HG03378 (cell line): Measurements from ENCODE around the gene BAD.
A peak's percentile ranks its signal among the peaks of the same experiment; 100 is the strongest.
"Not testable (repeated sequence)": the region's sequence is repeated elsewhere in the genome, so short reads cannot be mapped to it uniquely, and the experiment has no call there.

Experiments used
- ATAC-seq: cut with Tn5 transposase; IDR thresholded peaks from one replicate; pipeline ENCODE4 v1.9.1; 2021; ENCODE audit warnings: mild to moderate bottlenecking, moderate library complexity; ENCODE audit not compliant: unreplicated experiment

BAD gene

DNA sequence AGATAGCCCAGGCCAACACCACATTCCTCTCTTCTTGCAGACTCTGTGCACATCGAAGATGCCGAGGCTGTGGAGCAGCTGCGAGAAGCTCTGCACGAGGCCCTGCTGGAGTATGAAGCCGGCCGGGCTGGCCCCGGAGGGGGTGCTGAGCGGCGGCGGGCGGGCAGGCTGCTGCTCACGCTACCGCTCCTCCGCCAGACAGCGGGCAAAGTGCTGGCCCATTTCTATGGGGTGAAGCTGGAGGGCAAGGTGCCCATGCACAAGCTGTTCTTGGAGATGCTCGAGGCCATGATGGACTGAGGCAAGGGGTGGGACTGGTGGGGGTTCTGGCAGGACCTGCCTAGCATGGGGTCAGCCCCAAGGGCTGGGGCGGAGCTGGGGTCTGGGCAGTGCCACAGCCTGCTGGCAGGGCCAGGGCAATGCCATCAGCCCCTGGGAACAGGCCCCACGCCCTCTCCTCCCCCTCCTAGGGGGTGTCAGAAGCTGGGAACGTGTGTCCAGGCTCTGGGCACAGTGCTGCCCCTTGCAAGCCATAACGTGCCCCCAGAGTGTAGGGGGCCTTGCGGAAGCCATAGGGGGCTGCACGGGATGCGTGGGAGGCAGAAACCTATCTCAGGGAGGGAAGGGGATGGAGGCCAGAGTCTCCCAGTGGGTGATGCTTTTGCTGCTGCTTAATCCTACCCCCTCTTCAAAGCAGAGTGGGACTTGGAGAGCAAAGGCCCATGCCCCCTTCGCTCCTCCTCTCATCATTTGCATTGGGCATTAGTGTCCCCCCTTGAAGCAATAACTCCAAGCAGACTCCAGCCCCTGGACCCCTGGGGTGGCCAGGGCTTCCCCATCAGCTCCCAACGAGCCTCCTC, 31.4 kb upstream of the BAD start:
- ATAC-seq: not testable (repeated sequence)

- no peak for ATAC-seq
These were observed 30.5 kb upstream of the BAD start for GRCh38 chr11:64314805-64315561.

DNA sequence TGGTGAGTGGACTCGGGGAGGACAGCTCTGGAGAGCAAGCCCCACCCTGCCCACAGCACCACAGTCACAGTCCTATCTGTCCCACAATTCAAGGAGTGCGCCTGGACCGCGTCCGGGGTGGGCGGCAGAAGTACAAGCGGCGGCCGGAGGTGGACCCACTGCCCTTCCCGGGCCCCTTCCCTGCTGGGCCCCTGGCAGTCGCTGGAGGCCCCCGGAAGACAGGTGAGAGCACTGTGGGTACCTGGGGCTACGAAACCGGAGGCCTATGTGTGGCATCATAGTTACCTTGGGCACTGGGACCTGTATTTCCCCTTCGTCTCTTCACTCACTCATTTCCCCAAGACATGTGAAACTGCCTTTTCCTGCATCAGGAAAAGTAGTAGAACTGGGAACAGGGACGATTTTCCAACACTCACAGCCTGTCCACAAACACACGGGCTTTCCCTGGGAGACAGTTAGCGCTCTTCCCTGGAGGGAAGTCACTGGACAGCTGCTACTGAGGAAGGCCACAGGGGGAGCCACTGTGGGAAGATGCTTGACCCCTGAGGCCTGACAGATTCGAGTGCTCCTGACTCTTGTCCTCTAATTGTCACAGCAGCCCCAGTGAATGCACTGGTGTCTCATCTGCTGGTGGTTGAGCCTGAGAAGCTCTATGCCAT, 29.8 kb upstream of the BAD start:
- ATAC-seq: no peak

DNA sequence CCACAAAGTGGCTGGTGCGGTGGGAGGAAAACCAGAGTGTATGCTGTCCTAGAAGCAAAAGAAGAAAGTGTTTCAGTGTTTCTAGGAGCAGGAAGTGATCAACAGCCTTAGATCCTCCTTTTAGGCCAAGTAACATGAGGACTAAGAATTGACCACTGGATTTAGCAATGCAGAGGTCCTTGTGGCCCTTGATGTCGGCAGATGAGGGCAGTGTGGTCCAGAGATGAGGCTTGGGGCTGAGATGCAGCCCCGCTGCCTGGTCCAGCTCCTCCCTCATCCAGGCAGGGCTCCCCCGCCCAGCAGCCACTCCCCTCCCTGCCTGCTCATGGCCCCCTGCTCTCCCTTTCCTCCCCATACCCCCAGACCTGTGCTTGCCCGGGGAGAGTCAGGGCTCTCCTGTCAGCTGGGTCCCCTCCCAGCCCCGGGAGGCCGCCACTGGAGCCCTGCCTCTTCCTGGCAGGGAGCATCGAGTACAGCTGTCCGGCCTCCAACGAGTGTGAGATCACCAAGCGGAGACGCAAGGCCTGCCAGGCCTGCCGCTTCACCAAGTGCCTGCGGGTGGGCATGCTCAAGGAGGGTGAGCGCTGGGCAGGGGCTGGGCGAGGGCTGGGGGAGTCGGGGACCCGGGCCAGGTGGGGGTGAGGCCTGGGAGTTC, 29.2 kb upstream of the BAD start:
- ATAC-seq: no peak

DNA sequence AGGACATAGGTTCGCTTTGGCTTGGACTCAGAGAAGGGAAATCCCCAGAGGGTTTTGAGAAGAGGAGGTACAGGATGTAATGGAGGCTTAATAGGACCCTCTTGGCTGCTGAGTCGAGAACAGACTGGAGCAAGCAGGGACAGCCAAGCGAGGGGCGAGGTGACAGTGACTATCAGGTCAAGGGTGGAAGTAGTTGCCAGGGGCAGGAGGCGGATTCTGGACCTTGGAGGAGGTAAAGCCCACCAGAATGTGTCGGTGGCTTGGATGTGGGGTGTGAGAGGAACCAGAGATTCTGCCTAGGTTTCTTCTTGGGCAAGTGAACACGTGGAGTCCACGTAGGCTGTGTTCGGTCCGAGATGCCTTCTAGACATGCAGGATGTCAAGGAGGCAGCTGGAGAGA, 28.5 kb upstream of the BAD start:
- no peak for ATAC-seq

- not testable (repeated sequence) for ATAC-seq
These were observed 23.3 kb upstream of the BAD start for GRCh38 chr11:64307795-64308194.

GRCh38 chr11:64306876-64307622, 22.6 kb upstream of the BAD start:
- no peak for ATAC-seq

- ATAC-seq: no peak
These were observed 22.1 kb upstream of the BAD start for GRCh38 chr11:64306563-64306875.

- ATAC-seq: no peak
These were observed 21.5 kb upstream of the BAD start for GRCh38 chr11:64305691-64306562.

- peak; percentile 75 for ATAC-seq
These were observed 20.7 kb upstream of the BAD start, which contains the start of gene ESRRA for GRCh38 chr11:64305075-64305690. TSS of gene ESRRA (plus strand) at chr11:64305524. CDS start at chr11:64307180, 1,656 bp downstream.

DNA sequence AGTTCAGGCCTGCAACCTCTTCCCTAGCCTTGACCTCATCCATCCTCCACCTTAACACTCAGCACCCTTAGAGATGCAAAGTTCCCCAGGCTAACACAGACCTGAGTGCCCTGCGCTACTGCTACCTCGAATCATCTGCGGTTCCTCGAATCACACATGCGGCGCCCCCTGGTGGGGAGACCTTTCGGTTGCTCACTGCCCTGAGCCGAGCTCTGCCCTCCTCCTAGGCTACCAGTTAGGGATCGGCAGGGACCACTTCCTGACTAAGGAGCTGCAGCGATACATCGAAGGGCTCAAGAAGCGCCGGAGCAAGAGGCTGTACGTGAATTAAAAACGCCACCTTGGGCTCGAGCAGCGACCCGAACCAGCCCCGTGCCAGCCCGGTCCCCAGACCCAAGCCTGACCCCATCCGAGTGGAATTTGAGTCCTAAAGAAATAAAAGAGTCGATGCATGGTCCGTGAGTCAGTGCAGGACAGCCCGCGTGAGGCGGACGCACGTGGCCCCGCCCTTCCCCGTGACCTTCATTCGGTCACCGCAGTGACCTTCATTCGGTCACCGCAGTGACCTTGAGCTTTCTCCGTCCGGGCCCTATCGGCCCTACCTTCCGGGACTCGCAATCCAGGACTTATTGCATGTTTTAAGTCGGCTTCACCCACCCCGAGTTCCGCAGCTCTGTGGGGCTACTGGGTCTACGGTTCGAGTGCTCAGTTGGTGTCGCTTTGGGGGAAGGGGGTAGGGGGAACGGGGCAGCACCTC, 20.0 kb upstream of the BAD start:
- ATAC-seq: peak; percentile 38

GRCh38 chr11:64304032-64304315, 19.5 kb upstream of the BAD start:
- no peak for ATAC-seq

- ATAC-seq: no peak
These were observed 18.9 kb upstream of the BAD start for GRCh38 chr11:64303109-64304031.

DNA sequence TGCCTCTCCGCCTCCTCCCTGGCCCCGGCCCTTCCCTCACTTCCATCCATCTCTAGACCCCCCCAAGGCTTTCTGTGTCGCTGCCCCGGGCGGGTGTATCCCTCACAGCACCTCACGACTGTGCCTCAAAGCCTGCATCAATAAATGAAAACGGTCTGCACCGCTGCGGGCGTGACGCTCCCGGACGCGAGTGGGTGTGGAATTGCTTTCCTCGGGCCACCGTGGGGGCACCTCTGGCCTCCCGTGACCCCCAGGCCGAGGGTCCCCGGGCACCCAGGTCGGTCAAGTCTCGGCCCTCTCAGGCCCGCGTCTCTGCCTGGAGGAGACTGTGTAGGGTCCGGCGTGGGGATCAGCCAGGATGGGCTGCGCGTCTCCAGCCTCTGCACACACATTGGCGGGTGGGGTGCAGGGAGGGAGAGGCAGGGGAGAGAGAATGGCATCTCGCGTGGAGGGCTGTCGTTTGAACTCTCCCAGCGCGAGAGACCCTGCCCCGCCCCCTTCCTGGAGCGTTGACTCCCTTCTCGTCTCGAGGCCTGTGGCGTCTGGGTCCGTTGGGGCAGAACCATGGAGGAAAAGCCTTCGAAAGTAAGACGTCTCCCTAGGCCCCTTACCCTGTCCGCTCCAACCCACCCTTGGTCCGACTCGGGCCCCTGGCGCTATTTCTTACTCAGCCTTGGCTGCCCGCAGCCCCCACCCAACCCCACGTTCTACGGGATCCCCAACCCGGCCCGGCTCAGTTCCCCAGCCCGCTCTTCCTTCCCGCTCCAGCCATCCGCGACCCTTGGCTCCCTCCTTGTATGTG, 15.6 kb upstream of the BAD start, which contains the start of gene CATSPERZ:
CATSPERZ (plus strand) TSS at position 512 of the 802 bp plus-strand sequence; CDS start at position 565, 53 bp downstream.
- ATAC-seq: no peak

DNA sequence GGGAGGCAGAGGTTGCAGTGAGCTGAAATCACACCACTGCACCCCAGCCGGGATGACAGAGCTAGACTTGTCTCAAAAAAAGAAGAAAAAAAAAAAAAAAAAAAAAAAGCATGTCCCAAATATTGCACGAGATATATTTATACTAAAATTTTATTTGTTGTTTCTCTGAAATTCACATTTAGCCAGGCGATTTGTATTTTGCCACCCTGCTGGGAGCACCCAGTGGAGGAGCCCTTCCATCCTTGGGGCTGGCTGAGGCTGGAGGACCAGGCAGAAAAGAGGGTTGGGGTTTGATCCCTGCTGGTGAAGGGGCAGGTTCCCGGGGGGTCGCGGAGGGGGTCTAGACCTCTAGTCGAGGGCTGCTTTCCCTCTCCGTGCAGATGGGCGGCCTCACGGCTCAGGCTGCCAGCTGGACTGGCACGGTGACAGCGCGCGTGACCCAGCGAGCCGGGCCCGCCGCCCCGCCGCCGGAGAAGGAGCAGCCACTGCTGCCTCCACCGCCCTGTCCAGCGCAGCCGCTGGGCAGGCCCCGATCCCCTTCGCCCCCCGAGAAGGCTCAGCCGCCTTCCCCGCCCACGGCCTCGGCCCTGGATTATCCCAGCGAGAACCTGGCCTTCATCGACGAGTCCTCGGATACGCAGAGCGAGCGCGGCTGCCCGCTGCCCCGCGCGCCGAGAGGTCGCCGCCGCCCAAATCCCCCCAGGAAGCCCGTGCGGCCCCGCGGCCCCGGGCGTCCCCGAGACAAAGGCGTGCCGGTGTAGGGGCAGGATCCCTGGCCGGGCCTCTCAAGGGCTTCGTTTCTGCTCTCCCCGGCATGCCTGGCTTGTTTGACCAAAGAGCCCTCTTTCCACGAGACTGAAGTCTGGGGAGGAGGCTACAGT, 14.7 kb upstream of the BAD start:
- ATAC-seq: no peak
